HEK293T (cell line): ENCODE measurements around the gene SMPD3.

Source experiments
- CTCF ChIA-PET: fragments of 350-600 bp; formaldehyde crosslinking; extraction: SDS; loops from one replicate; lab custom pipeline; 2021; ENCODE audit warnings: antibody characterized with exemption, inconsistent platforms; lab: Yijun Ruan, JAX
- POLR2A ChIA-PET: fragments of 350-600 bp; formaldehyde crosslinking; extraction: SDS; loops from one replicate; lab custom pipeline; 2020; ENCODE audit warnings: antibody characterized with exemption, inconsistent platforms; lab: Yijun Ruan, JAX
- DNase-seq: peaks from one replicate; pipeline ENCODE4 v3.0.0; 2012; ENCODE audit warnings: mixed read lengths; ENCODE audit errors: extremely low spot score
- ARNT ChIP-seq: fragments of 450-650 bp; IDR thresholded peaks from 2 replicates; pipeline ENCODE4 v1.6.1; 2017; ENCODE audit warnings: mild to moderate bottlenecking
- BHLHE40 ChIP-seq: fragments of 450-650 bp; IDR thresholded peaks from 2 replicates; pipeline ENCODE4 v1.6.1; 2016; ENCODE audit warnings: mild to moderate bottlenecking, moderate library complexity, borderline replicate concordance
- CTBP1 ChIP-seq: fragments of 450-650 bp; IDR thresholded peaks from 2 replicates; pipeline ENCODE4 v1.6.1; 2016; ENCODE audit warnings: borderline replicate concordance
- ELF4 ChIP-seq: fragments of 450-650 bp; IDR thresholded peaks from 2 replicates; pipeline ENCODE4 v1.6.1; 2017; ENCODE audit warnings: antibody characterized with exemption
- FOXA1 ChIP-seq: fragments of 450-650 bp; IDR thresholded peaks from 2 replicates; pipeline ENCODE4 v1.6.1; 2016; ENCODE audit warnings: mild to moderate bottlenecking
- FOXK2 ChIP-seq: fragments of 450-650 bp; IDR thresholded peaks from 2 replicates; pipeline ENCODE4 v1.6.1; 2016; ENCODE audit warnings: mild to moderate bottlenecking
- FOXM1 ChIP-seq: fragments of 450-650 bp; IDR thresholded peaks from 2 replicates; pipeline ENCODE4 v1.6.1; 2017; ENCODE audit warnings: mild to moderate bottlenecking, borderline replicate concordance
- HDGF ChIP-seq: fragments of 450-650 bp; IDR thresholded peaks from 2 replicates; pipeline ENCODE4 v1.6.1; 2017; ENCODE audit warnings: antibody characterized with exemption, borderline replicate concordance
- L3MBTL2 ChIP-seq: fragments of 450-650 bp; conservative IDR thresholded peaks from 2 replicates; pipeline ENCODE4 v1.6.1; 2016; ENCODE audit warnings: mild to moderate bottlenecking
- LEF1 ChIP-seq: fragments of 450-650 bp; IDR thresholded peaks from 2 replicates; pipeline ENCODE4 v1.6.1; 2017; ENCODE audit warnings: mild to moderate bottlenecking, borderline replicate concordance
- NFRKB ChIP-seq: fragments of 450-650 bp; IDR thresholded peaks from 2 replicates; pipeline ENCODE4 v1.6.1; 2016; ENCODE audit warnings: mild to moderate bottlenecking, moderate library complexity
- PKNOX1 ChIP-seq: fragments of 450-650 bp; IDR thresholded peaks from 2 replicates; pipeline ENCODE4 v1.6.1; 2016
- SP1 ChIP-seq: fragments of 450-650 bp; IDR thresholded peaks from 2 replicates; pipeline ENCODE4 v1.6.1; 2017
- SUZ12 ChIP-seq: fragments of 450-650 bp; IDR thresholded peaks from 2 replicates; pipeline ENCODE4 v1.6.1; 2016; ENCODE audit warnings: mild to moderate bottlenecking
- TARDBP ChIP-seq: fragments of 450-650 bp; IDR thresholded peaks from 2 replicates; pipeline ENCODE4 v1.6.1; 2016
- ZNF384 ChIP-seq: fragments of 450-650 bp; IDR thresholded peaks from 2 replicates; pipeline ENCODE4 v1.6.1; 2016

Gene SMPD3

GRCh38 chr16:68473358-68474070, 25.2 kb upstream of the SMPD3 start:
- TF ChIP-seq CTBP1 (no peak), L3MBTL2 (no peak), BHLHE40 (no peak)
- ChIA-PET POLR2A (no interaction called here), CTCF (interaction anchor here (1.1 kb wide), 1 partner anchor 10 kb away, joined by 4 read pairs; no protein-coding TSS in a partner anchor)
- DNase-seq = no peak

GRCh38 chr16:68472581-68472980, 24.3 kb upstream of the SMPD3 start:
- ChIA-PET CTCF (no interaction called here), POLR2A (no interaction called here)

GRCh38 chr16:68470461-68471150, 22.3 kb upstream of the SMPD3 start:
- POLR2A ChIA-PET = no interaction called here
- TF ChIP-seq FOXK2 = no peak
- no peak for TF ChIP-seq L3MBTL2
- no peak for TF ChIP-seq SUZ12
- TF ChIP-seq ZNF384 = no peak
- no peak for TF ChIP-seq CTBP1
- DNase-seq = no peak
- CTCF ChIA-PET = no interaction called here

More at GRCh38 chr16:68472581-68472980, 24.3 kb upstream of the SMPD3 start:
- no peak for DNase-seq
- TF ChIP-seq NFRKB (no peak), CTBP1 (no peak), BHLHE40 (no peak), L3MBTL2 (no peak), SP1 (no peak), PKNOX1 (no peak), ELF4 (no peak), SUZ12 (no peak), HDGF (no peak), FOXM1 (no peak), TARDBP (no peak), ARNT (no peak)

- ChIA-PET CTCF (no interaction called here), POLR2A (no interaction called here)
- DNase-seq = no peak
- TF ChIP-seq BHLHE40 = no peak
- no peak for TF ChIP-seq TARDBP
- no peak for TF ChIP-seq ELF4
- no peak for TF ChIP-seq CTBP1
These were observed 21.6 kb upstream of the SMPD3 start for GRCh38 chr16:68469796-68470460.

- CTCF ChIA-PET = interaction anchor here (0.5 kb wide), 1 partner anchor 8 kb away, joined by 3 read pairs; no protein-coding TSS in a partner anchor
- TF ChIP-seq HDGF (no peak), L3MBTL2 (no peak)
- no peak for DNase-seq
- POLR2A ChIA-PET = no interaction called here
These were observed 20.5 kb upstream of the SMPD3 start for GRCh38 chr16:68468842-68469241.

- no peak for DNase-seq
- POLR2A ChIA-PET = no interaction called here
- TF ChIP-seq FOXM1 (no peak), ARNT (no peak), FOXK2 (no peak), LEF1 (no peak), HDGF (no peak), BHLHE40 (no peak), SP1 (no peak), SUZ12 (no peak), PKNOX1 (no peak), CTBP1 (no peak), L3MBTL2 (no peak), TARDBP (no peak), ZNF384 (no peak), FOXA1 (no peak), ELF4 (no peak), NFRKB (no peak)
- CTCF ChIA-PET = no interaction called here
These were observed 17.9 kb upstream of the SMPD3 start for GRCh38 chr16:68466174-68466573.

- ChIA-PET CTCF (no interaction called here), POLR2A (no interaction called here)
- no peak for TF ChIP-seq L3MBTL2
- no peak for TF ChIP-seq CTBP1
- TF ChIP-seq SUZ12 = no peak
- no peak for TF ChIP-seq HDGF
- TF ChIP-seq NFRKB = no peak
- TF ChIP-seq LEF1 = no peak
- TF ChIP-seq ZNF384 = no peak
- no peak for TF ChIP-seq SP1
- TF ChIP-seq BHLHE40 = no peak
- TF ChIP-seq FOXK2 = no peak
- no peak for TF ChIP-seq FOXM1
- TF ChIP-seq ARNT = no peak
- no peak for TF ChIP-seq ELF4
- TF ChIP-seq TARDBP = no peak
- TF ChIP-seq PKNOX1 = no peak
- no peak for TF ChIP-seq FOXA1
- DNase-seq = no peak
These were observed 15.6 kb upstream of the SMPD3 start for GRCh38 chr16:68463904-68464303.
